GM12865 (cell line): ENCODE results near the gene RAB23.

Source experiments
- DNase-seq: peaks from one replicate; pipeline ENCODE4 v3.0.0; 2010; ENCODE audit warnings: low read depth
- H3K4me3 ChIP-seq: 2 replicates; pipeline ENCODE4 v1.5.1; 2011; ENCODE audit warnings: mild to moderate bottlenecking, low read depth, low read length, control low read depth
- CTCF ChIP-seq: IDR thresholded peaks from 2 replicates; pipeline ENCODE4 v1.5.1; 2011; ENCODE audit warnings: low read length, control low read depth, low read depth, inconsistent platforms; ENCODE audit not compliant: insufficient read depth; ENCODE audit errors: missing control alignments

Gene RAB23

GRCh38 chr6:57254055-57254717 is 32.1 kb upstream of the RAB23 start:
- no peak for DNase-seq
- no peak overlapping the region for H3K4me3 ChIP-seq
- no peak for TF ChIP-seq CTCF

GRCh38 chr6:57252975-57253374 is 30.9 kb upstream of the RAB23 start:
- no peak for TF ChIP-seq CTCF
- DNase-seq, result no peak
- H3K4me3 ChIP-seq, result no peak overlapping the region

GRCh38 chr6:57252137-57252536 is 30.0 kb upstream of the RAB23 start:
- no peak for DNase-seq
- no peak for TF ChIP-seq CTCF
- no peak overlapping the region for H3K4me3 ChIP-seq

GRCh38 chr6:57250348-57250747 is 28.2 kb upstream of the RAB23 start:
- no peak for TF ChIP-seq CTCF
- H3K4me3 ChIP-seq, result no peak overlapping the region
- no peak for DNase-seq

- DNase-seq, result no peak
- TF ChIP-seq CTCF, result no peak
- H3K4me3 ChIP-seq, result no peak overlapping the region
Observed at GRCh38 chr6:57248311-57248895, 26.3 kb upstream of the RAB23 start.

GRCh38 chr6:57247603-57248002 is 25.5 kb upstream of the RAB23 start:
- no peak for TF ChIP-seq CTCF
- no peak overlapping the region for H3K4me3 ChIP-seq
- DNase-seq, result no peak

- TF ChIP-seq CTCF, result no peak
- H3K4me3 ChIP-seq, result no peak overlapping the region
- DNase-seq, result no peak
Observed at GRCh38 chr6:57246307-57246706, 24.2 kb upstream of the RAB23 start.
